Thyroid gland (tissue), 4 donors: ENCODE results near the gene LRMDA. TPM values are rescaled to one million over a fixed set of nuclear protein-coding genes. Genes with fewer than 3 reads are reported as not detected.

Experiments
- microRNA counts, 2 donors: library from miRNA; unstranded; fragments of <30 nt; microRNA quantifications; one replicate each; lab custom pipeline; 2016 to 2017
- microRNA-seq: library from miRNA; unstranded; fragments of <30 nt; microRNA quantifications from one replicate; pipeline ENCODE4, GENCODE V29; 2016
- small RNA-seq: library from RNA; depleted of rRNA; stranded (forward); fragments of <200 nt; gene quantifications from one replicate; pipeline ENCODE3, GENCODE V24; 2016
- total RNA-seq, 4 donors: library from RNA; depleted of rRNA; stranded (reverse); fragments of >200 nt; gene quantifications; one replicate each; pipeline ENCODE4 v1.2.3, GENCODE V29; 2016

LRMDA gene
- total RNA-seq, 4 donors from 2014 or later, result 16.5 to 31.7 (median 23.2) TPM

MicroRNAs encoded within 50 kb of the gene (microRNA counts, 767-probe panel; counts per million panel counts)
- microRNA hsa-miR-606 (lab: Ali Mortazavi, UCI), result 0 counts per million in 2 donors

Small RNA genes within 50 kb of the gene (microRNA-seq; reads per million reads assigned to microRNA genes)
- gene MIR606, result not detected

Small RNA genes within 50 kb of the gene (small RNA-seq; reads per million reads assigned to genes)
- not detected for gene MIR606
- gene RN7SL518P, result not detected
- not detected for gene RNU6-673P

Other genes with a start within 250 kb of the LRMDA start
- 100 to 1,000 TPM; 113 to 144 (median 122) TPM for gene VDAC2, start 220.8 kb upstream of the LRMDA start, total RNA-seq
- 10 to 100 TPM; 43.4 to 74.0 (median 68.7) TPM for gene COMTD1, start 195.7 kb upstream of the LRMDA start, total RNA-seq
- 10 to 100 TPM in 3 of 4 donors, 1 to 10 TPM in 1; 8.2 to 17.1 (median 10.9) TPM for gene ZNF503, start 29.9 kb upstream of the LRMDA start, total RNA-seq